GM21515 (cell line): Measurements from ENCODE around the gene CLINT1.
"Not testable (repeated sequence)": the region's sequence is repeated elsewhere in the genome, so short reads cannot be mapped to it uniquely, and the experiment has no call there.

ENCODE experiments used
- ATAC-seq: cut with Tn5 transposase; IDR thresholded peaks from one replicate; pipeline ENCODE4 v1.9.1; 2021; ENCODE audit not compliant: unreplicated experiment

CLINT1 gene

GRCh38 chr5:157858527-157859226 lies at the start of gene CLINT1:
TSS of gene CLINT1 (minus strand) at chr5:157859145. CDS start at chr5:157858970, 175 bp downstream.
- peak; percentile 54 for ATAC-seq

- ATAC-seq = no peak
These were observed 49.5 kb upstream of the CLINT1 start for GRCh38 chr5:157908459-157908858.

- no peak for ATAC-seq
These were observed 48.5 kb upstream of the CLINT1 start for GRCh38 chr5:157907479-157907878.

DNA sequence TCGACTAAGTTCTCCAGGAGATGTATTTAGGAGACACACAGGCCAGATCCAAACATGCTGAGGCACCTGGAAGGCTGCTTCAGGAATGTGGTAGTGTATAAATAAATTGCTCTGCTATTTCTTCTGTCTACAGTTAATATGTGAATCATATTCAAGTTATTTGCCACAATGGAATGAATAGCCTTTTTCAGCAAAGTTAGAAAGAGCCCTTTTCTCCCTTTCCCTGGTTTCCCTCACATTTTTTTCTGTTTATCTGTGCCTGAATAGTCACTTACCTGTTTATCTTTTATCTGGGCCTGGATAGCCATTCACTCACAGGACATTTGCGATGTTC lies 44.1 kb upstream of the CLINT1 start:
- no peak for ATAC-seq

- ATAC-seq = no peak
These were observed 43.6 kb upstream of the CLINT1 start for GRCh38 chr5:157902449-157903116.

DNA sequence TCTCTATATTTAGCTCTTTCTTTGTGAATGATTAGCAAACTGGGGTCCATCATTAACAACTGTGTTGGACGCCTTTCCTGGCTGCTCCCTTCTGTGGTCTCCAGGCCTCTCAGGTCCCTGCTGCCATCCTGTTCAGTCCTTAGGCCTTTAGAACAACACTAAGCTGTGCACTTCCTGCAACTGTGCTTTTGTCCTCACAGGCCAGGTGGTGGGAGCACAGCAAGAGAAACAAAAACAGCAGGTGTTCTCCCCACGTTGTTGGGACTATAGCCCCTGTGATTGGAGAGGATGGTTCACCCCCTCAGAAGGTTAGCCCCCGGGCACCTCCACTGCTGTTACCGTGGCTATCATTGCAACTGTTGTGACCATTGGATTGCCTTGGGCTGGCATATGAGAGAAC lies 41.7 kb upstream of the CLINT1 start:
- ATAC-seq = no peak

GRCh38 chr5:157893611-157894010 lies 34.7 kb upstream of the CLINT1 start:
- ATAC-seq = no peak

DNA sequence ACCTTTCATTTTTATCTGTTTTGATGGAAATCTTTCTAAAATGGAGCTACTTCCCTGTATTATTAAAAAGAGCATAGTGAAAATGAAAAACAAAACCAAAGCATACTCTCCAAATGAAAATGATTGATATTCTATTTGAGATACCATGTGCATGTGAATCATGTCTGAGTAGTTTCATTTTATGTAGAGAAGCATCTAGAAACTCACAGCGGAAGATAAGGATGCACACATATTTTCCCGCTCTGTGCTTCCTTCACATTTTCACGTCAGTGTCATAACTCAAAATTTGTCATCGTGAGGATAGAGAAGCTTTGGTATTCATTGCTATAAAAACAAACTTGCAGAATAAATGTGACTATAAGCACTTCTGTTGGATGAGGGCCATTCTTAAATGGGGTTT lies 34.0 kb upstream of the CLINT1 start:
- no peak for ATAC-seq

GRCh38 chr5:157890836-157891597 lies 32.1 kb upstream of the CLINT1 start:
- no peak for ATAC-seq

GRCh38 chr5:157888814-157889532 lies 30.0 kb upstream of the CLINT1 start:
- ATAC-seq = no peak

GRCh38 chr5:157886796-157887380 lies 27.9 kb upstream of the CLINT1 start:
- no peak for ATAC-seq

- not testable (repeated sequence) for ATAC-seq
These were observed 26.1 kb upstream of the CLINT1 start for GRCh38 chr5:157885051-157885450.

GRCh38 chr5:157881498-157881897 lies 22.6 kb upstream of the CLINT1 start:
- ATAC-seq = not testable (repeated sequence)

DNA sequence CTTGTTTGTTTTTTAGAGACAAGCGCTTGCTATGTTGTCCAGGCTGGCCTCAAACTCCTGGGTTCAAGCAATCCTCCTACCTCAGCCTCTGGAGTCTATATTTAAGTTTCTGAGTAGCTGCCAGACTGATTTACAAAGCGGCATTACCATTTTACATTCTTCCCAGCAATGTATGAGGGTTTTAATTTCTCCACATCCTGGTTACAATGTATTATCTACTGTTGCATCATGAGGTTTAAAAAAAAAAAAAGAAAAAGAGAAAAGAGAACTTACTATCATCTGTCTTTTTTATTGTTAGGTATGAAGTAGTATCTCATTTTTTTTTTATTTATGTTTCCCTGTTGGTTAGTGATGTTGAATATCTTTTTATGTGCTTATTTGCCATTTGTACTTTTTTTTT lies 18.9 kb upstream of the CLINT1 start:
- no peak for ATAC-seq

- no peak for ATAC-seq
These were observed 15.9 kb upstream of the CLINT1 start for GRCh38 chr5:157874861-157875260.

DNA sequence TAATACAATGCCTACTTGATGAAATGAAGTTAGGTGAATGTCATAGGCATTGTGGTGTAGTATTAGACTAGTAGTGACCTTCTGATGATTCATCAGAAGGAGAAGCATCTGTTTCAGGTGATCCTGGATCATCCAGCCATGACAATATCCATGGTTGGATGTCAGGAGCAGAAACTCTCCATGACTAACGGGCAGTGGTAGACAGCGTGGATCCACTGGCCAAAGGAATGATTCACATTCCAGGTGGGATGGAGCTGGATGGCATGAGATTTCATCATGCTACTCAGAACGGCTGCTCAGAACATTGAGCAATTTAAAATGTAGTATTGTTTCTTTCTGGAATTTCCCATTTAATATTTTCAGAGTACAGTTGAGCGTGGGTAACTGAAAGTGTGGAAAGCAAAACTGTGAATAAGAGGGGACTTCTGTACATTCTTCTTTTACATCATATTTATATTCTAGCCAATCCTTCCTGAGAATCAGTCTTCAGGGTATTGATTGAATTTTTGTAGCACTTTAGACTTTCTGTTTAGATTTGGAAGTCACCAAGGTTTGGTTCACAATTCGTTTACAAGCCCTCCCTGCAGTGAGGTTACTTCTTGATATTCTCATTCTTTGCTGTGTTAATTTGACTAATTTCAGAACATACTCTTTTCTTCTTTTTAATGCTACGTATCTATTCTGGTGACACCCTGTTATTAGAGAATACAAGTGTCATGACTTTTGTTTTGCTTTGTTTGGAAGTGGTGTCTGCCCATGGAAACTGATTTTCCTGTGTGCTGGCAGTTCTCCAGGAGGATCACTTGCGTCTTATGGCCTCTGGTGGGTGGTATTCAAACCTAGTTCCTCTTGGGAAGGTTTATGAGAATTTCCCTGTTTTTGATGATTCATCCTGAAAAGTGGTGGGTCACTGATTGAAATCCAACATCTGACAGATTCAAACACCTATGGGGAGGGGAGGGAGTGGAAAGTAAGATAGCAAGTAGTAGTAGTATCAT lies 12.2 kb upstream of the CLINT1 start:
- no peak for ATAC-seq

GRCh38 chr5:157867751-157868387 lies 8.9 kb upstream of the CLINT1 start:
- ATAC-seq = no peak

- ATAC-seq = no peak
These were observed 7.6 kb upstream of the CLINT1 start for GRCh38 chr5:157866536-157866935.

DNA sequence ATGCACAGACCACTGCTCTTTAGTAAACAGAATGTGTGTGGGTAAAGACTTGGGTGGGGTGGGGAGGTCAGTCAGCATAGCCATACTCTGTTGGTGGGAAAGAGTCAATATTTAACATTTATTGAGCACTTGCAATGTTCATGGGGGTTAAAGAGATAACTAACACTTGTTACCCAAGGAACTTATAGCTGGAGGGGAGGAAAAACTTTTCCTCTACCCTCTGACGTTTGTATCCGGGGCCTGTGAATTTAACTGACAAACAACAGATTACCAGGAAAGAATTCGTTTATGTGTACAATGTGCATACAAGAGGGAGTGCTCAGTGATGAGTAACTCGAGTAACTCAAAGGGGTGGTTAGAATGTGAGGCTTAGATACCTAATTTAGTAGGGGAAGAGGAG lies 6.8 kb upstream of the CLINT1 start:
- no peak for ATAC-seq
